NT2/D1 (cell line): ENCODE data around the gene CARD19.

Experiments
- DNase-seq: peaks from one replicate; pipeline ENCODE4 v3.0.0-alpha.2; 2011; ENCODE audit warnings: low read depth, low spot score
- H3K27me3 ChIP-seq: 2 replicates; pipeline ENCODE4 v1.6.0; 2011; ENCODE audit warnings: mild to moderate bottlenecking; ENCODE audit not compliant: insufficient read length, insufficient read depth
- H3K36me3 ChIP-seq: 2 replicates; pipeline ENCODE4 v1.6.1; 2011; ENCODE audit warnings: mild to moderate bottlenecking, low read length, mixed read lengths; ENCODE audit not compliant: insufficient read depth, insufficient read length
- H3K4me1 ChIP-seq: 2 replicates; pipeline ENCODE4 v1.5.1; 2011; ENCODE audit not compliant: insufficient read depth, insufficient read length
- H3K4me3 ChIP-seq: 2 replicates; pipeline ENCODE4 v1.5.1; 2011; ENCODE audit warnings: low read depth; ENCODE audit not compliant: insufficient read length
- H3K9ac ChIP-seq: 2 replicates; pipeline ENCODE4 v1.6.0; 2011; ENCODE audit warnings: low read depth; ENCODE audit not compliant: insufficient read length
- H3K9me3 ChIP-seq: 2 replicates; pipeline ENCODE4 v1.5.1; 2011; ENCODE audit warnings: mild to moderate bottlenecking, low read length; ENCODE audit not compliant: insufficient read depth
- SUZ12 ChIP-seq: IDR thresholded peaks from 2 replicates; pipeline ENCODE4 v1.6.1; 2011; ENCODE audit not compliant: insufficient read length, insufficient read depth; ENCODE audit errors: extremely low read depth
- YY1 ChIP-seq: IDR thresholded peaks from 2 replicates; pipeline ENCODE4 v1.6.1; 2011; ENCODE audit not compliant: insufficient read length, insufficient read depth
- ZNF274 ChIP-seq: IDR thresholded peaks from 2 replicates; pipeline ENCODE4 v1.6.1; 2011; ENCODE audit warnings: mild to moderate bottlenecking, low read depth, low read length

CARD19 gene

DNA sequence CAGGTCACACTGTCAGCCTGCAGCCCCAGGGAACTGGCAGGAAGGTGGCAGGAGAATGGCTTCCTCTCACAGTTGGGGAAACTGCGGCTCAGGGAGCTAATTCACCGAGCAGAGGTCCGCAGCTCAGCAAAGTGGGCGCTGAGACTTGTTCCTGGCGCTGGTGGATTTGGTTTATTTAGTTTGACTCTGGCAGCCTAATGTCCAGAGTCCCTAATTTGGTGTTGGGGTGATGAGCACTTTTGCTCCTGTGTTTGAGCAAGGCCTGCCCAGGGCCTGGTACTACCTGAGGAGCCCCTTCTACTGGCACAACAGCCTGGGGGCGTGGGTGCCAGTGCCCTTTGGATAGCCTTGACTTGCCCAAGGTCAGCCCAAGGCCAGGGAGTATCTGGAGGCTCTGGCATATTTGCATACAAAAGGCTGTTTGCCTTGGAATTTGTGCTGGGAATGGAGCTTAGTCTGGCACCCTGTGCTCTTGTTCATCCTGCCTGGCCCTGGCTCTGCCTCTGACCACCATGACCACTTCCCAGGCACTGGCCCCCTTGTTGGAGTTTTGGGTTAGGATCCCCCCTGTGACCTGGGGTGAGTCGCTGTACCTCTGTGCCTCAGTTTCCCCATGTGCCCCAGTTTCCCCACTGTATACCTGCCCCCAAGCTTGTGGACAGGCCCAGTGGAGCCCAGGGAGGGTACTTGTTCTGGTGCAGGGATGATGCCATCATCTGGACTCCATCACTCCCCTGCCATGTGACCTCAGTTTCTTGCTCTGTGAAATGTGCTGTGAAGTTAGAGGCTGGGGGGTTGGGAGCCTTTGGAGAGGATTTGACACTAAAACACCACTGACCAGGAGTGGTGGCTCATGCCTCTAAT, 36.1 kb upstream of the CARD19 start:
- H3K9ac ChIP-seq = peak overlapping the region; percentile 2
- no peaks in the 10 kb centered on the region for H3K36me3 ChIP-seq
- DNase-seq = no peak
- peaks cover 42% of the 10 kb centered on the region for H3K4me1 ChIP-seq
- H3K4me3 ChIP-seq = no peak overlapping the region
- TF ChIP-seq SUZ12 = no peak
- no peak for TF ChIP-seq YY1
- TF ChIP-seq ZNF274 = no peak
- H3K27me3 ChIP-seq = no peaks in the 10 kb centered on the region
- no peaks in the 10 kb centered on the region for H3K9me3 ChIP-seq

- no peak for DNase-seq
- H3K36me3 ChIP-seq = no peaks in the 10 kb centered on the region
- H3K9ac ChIP-seq = no peak overlapping the region
- H3K4me1 ChIP-seq = peaks cover 41% of the 10 kb centered on the region
- no peaks in the 10 kb centered on the region for H3K9me3 ChIP-seq
- TF ChIP-seq SUZ12 (no peak), YY1 (no peak), ZNF274 (no peak)
- H3K27me3 ChIP-seq = no peaks in the 10 kb centered on the region
- H3K4me3 ChIP-seq = no peak overlapping the region
Observed at GRCh38 chr9:93060746-93061259, 35.2 kb upstream of the CARD19 start.

GRCh38 chr9:93061260-93061751, 34.7 kb upstream of the CARD19 start:
- Histone ChIP-seq H3K27me3 (no peaks in the 10 kb centered on the region), H3K9me3 (no peaks in the 10 kb centered on the region), H3K36me3 (no peaks in the 10 kb centered on the region), H3K4me3 (no peak overlapping the region), H3K9ac (no peak overlapping the region), H3K4me1 (peaks cover 41% of the 10 kb centered on the region)
- TF ChIP-seq YY1 (no peak), ZNF274 (no peak), SUZ12 (no peak)
- DNase-seq = no peak

DNA sequence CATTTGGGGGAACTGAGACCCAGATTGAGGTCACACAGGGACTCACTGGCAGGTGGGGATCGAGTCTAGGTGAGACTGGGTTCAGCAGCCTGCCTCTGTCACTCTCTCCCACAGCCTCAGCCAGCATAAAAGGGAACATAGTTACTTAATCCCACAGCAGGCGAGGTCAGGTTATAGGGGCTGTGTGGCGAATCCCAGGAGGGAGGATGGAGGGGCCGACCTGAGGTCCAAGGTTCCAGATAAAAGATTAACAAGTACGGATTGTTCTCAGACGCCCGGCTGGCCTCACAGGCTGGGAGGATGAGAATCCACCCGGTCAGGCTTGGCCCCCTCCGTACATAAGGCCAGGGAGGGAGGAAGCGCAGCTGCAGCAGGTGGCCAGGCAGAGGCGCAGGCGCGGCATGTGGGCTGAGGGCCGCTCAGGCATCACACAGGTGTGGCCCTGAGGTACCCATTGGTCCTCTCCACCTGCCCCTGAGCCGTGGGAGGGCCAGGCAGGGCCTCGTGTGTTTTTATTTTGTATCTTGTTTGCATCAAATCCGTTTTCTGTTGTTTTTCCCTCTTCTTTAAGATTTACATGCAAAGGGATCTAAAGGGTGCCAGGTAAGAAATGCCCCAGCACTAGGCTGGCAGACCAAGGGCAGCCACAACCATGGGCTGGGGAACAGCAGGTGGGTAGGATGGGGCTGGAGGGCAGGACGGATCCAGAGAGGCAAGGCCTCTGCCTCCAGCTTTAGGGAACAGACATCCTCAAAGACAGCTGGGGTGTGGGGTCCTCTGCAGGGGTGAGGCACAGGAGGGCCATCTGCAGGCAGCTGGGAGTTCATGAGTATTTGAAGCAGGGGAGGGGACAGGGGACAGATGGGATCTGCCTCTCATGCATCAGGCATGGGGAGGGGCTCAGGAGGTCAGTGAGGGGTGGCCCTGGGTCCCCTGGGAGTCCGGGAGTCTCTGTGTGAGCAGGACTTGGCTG, 33.9 kb upstream of the CARD19 start:
- no peak overlapping the region for H3K9ac ChIP-seq
- H3K4me1 ChIP-seq = peaks cover 36% of the 10 kb centered on the region
- DNase-seq = no peak
- H3K27me3 ChIP-seq = no peaks in the 10 kb centered on the region
- no peaks in the 10 kb centered on the region for H3K9me3 ChIP-seq
- TF ChIP-seq ZNF274 (no peak), SUZ12 (no peak), YY1 (no peak)
- H3K4me3 ChIP-seq = no peak overlapping the region
- no peaks in the 10 kb centered on the region for H3K36me3 ChIP-seq

GRCh38 chr9:93064392-93065134, 31.5 kb upstream of the CARD19 start:
- Histone ChIP-seq H3K9ac (no peak overlapping the region), H3K9me3 (no peaks in the 10 kb centered on the region), H3K4me1 (peaks cover 24% of the 10 kb centered on the region), H3K27me3 (no peaks in the 10 kb centered on the region), H3K4me3 (no peak overlapping the region), H3K36me3 (no peaks in the 10 kb centered on the region)
- DNase-seq = no peak
- TF ChIP-seq SUZ12 (no peak), YY1 (no peak), ZNF274 (no peak)

GRCh38 chr9:93065135-93065720, 30.8 kb upstream of the CARD19 start:
- no peak for DNase-seq
- TF ChIP-seq SUZ12 = no peak
- TF ChIP-seq YY1 = no peak
- TF ChIP-seq ZNF274 = no peak
- no peaks in the 10 kb centered on the region for H3K36me3 ChIP-seq
- no peak overlapping the region for H3K9ac ChIP-seq
- H3K27me3 ChIP-seq = no peaks in the 10 kb centered on the region
- H3K9me3 ChIP-seq = no peaks in the 10 kb centered on the region
- H3K4me1 ChIP-seq = peaks cover 18% of the 10 kb centered on the region
- H3K4me3 ChIP-seq = no peak overlapping the region
